ENCODE results near the gene GLCE.

The GLCE gene

GRCh38 chr15:69141286-69141701 lies 19.1 kb upstream of the GLCE start:
- H2AFZ ChIP-seq (ENCODE audit: low read length): no peak overlapping the region
- no peaks in the 10 kb centered on the region for H3K9me3 ChIP-seq (ENCODE audit: insufficient read depth, low read depth, low read length)
- H3K4me3 ChIP-seq (ENCODE audit: low read length, poor library complexity, severe bottlenecking): no peak overlapping the region
- H3K4me2 ChIP-seq (ENCODE audit: low read depth, low read length, poor library complexity, severe bottlenecking): no peak overlapping the region
- H3K79me2 ChIP-seq (ENCODE audit: insufficient read depth, low read length): no peaks in the 10 kb centered on the region
- no peaks in the 10 kb centered on the region for H3K4me1 ChIP-seq (ENCODE audit: insufficient read depth, low read length, poor library complexity, severe bottlenecking)
- no peak overlapping the region for H3K9ac ChIP-seq (ENCODE audit: low read depth, low read length, poor library complexity, severe bottlenecking)
- no peaks in the 10 kb centered on the region for H3K36me3 ChIP-seq (ENCODE audit: insufficient read depth, low read length)
- H3K27me3 ChIP-seq (ENCODE audit: insufficient read depth, low read length, poor library complexity, severe bottlenecking): peaks cover 11% of the 10 kb centered on the region
- TF ChIP-seq EZH2phosphoT487 (IDR thresholded peaks at IDR 0.05; ENCODE audit: borderline replicate concordance): no peak
- TF ChIP-seq, protein P1, sequence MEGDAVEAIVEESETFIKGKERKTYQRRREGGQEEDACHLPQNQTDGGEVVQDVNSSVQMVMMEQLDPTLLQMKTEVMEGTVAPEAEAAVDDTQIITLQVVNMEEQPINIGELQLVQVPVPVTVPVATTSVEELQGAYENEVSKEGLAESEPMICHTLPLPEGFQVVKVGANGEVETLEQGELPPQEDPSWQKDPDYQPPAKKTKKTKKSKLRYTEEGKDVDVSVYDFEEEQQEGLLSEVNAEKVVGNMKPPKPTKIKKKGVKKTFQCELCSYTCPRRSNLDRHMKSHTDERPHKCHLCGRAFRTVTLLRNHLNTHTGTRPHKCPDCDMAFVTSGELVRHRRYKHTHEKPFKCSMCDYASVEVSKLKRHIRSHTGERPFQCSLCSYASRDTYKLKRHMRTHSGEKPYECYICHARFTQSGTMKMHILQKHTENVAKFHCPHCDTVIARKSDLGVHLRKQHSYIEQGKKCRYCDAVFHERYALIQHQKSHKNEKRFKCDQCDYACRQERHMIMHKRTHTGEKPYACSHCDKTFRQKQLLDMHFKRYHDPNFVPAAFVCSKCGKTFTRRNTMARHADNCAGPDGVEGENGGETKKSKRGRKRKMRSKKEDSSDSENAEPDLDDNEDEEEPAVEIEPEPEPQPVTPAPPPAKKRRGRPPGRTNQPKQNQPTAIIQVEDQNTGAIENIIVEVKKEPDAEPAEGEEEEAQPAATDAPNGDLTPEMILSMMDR (conservative IDR thresholded peaks at IDR 0.05; ENCODE audit: low read length): 0 out of 2 replicates have a peak, but pooled peaks have one; percentile 16
- no peaks in the 10 kb centered on the region for H3F3A ChIP-seq (ENCODE audit: low read depth)
- H4K20me1 ChIP-seq (ENCODE audit: insufficient read depth, low read length, poor library complexity, severe bottlenecking): no peaks in the 10 kb centered on the region
- no peaks in the 10 kb centered on the region for H3K9me2 ChIP-seq (replicated peaks; ENCODE audit: low read depth, low read length)

GRCh38 chr15:69141833-69142232 lies 18.6 kb upstream of the GLCE start:
- Histone ChIP-seq H3K27me3 (ENCODE audit: insufficient read depth, low read length, poor library complexity, severe bottlenecking) (peaks cover 11% of the 10 kb centered on the region), H3K79me2 (ENCODE audit: insufficient read depth, low read length) (no peaks in the 10 kb centered on the region), H3F3A (ENCODE audit: low read depth) (no peaks in the 10 kb centered on the region), H3K9me2 (replicated peaks; ENCODE audit: low read depth, low read length) (no peaks in the 10 kb centered on the region), H2AFZ (ENCODE audit: low read length) (no peak overlapping the region), H3K4me1 (ENCODE audit: insufficient read depth, low read length, poor library complexity, severe bottlenecking) (no peaks in the 10 kb centered on the region), H3K9ac (ENCODE audit: low read depth, low read length, poor library complexity, severe bottlenecking) (no peak overlapping the region), H3K4me2 (ENCODE audit: low read depth, low read length, poor library complexity, severe bottlenecking) (no peak overlapping the region), H3K4me3 (ENCODE audit: low read length, poor library complexity, severe bottlenecking) (no peak overlapping the region), H3K36me3 (ENCODE audit: insufficient read depth, low read length) (no peaks in the 10 kb centered on the region), H4K20me1 (ENCODE audit: insufficient read depth, low read length, poor library complexity, severe bottlenecking) (no peaks in the 10 kb centered on the region), H3K9me3 (ENCODE audit: insufficient read depth, low read depth, low read length) (no peaks in the 10 kb centered on the region)
- TF ChIP-seq, protein P1 (conservative IDR thresholded peaks at IDR 0.05; ENCODE audit: low read length): no peak
- no peak for TF ChIP-seq EZH2phosphoT487 (IDR thresholded peaks at IDR 0.05; ENCODE audit: borderline replicate concordance)

GRCh38 chr15:69143756-69144436 lies 16.5 kb upstream of the GLCE start:
- Histone ChIP-seq H3K9ac (ENCODE audit: low read depth, low read length, poor library complexity, severe bottlenecking) (no peak overlapping the region), H3K9me2 (replicated peaks; ENCODE audit: low read depth, low read length) (no peaks in the 10 kb centered on the region), H2AFZ (ENCODE audit: low read length) (no peak overlapping the region), H3K79me2 (ENCODE audit: insufficient read depth, low read length) (no peaks in the 10 kb centered on the region), H3K27me3 (ENCODE audit: insufficient read depth, low read length, poor library complexity, severe bottlenecking) (peaks cover 4% of the 10 kb centered on the region), H3K36me3 (ENCODE audit: insufficient read depth, low read length) (no peaks in the 10 kb centered on the region), H3K9me3 (ENCODE audit: insufficient read depth, low read depth, low read length) (no peaks in the 10 kb centered on the region), H3F3A (ENCODE audit: low read depth) (no peaks in the 10 kb centered on the region), H3K4me3 (ENCODE audit: low read length, poor library complexity, severe bottlenecking) (no peak overlapping the region), H4K20me1 (ENCODE audit: insufficient read depth, low read length, poor library complexity, severe bottlenecking) (no peaks in the 10 kb centered on the region), H3K4me1 (ENCODE audit: insufficient read depth, low read length, poor library complexity, severe bottlenecking) (no peaks in the 10 kb centered on the region), H3K4me2 (ENCODE audit: low read depth, low read length, poor library complexity, severe bottlenecking) (no peak overlapping the region)
- TF ChIP-seq EZH2phosphoT487 (IDR thresholded peaks at IDR 0.05; ENCODE audit: borderline replicate concordance): no peak
- TF ChIP-seq, protein P1 (conservative IDR thresholded peaks at IDR 0.05; ENCODE audit: low read length): no peak
